Cardiac muscle cell (in vitro differentiated cells and primary cell): Measurements from ENCODE around the gene SOBP. TPM values are rescaled to one million over a fixed set of nuclear protein-coding genes. Genes with fewer than 3 reads are reported as not detected.

Experiments
- DNase-seq, 2 donors: peaks; one replicate each; pipeline versions ENCODE4 v3.0.0 to v3.0.0-alpha.2; 2010 to 2017; ENCODE audit warnings: low read depth in 1 of 2, low spot score in 1 of 2
- H3K27ac ChIP-seq: fragments of 200-600 bp; sonication (generic); 2 replicates; pipeline ENCODE4 v1.5.1; 2016
- H3K27me3 ChIP-seq: fragments of 200-600 bp; sonication (generic); 2 replicates; pipeline ENCODE4 v1.6.0; 2016; ENCODE audit warnings: control low read depth
- H3K36me3 ChIP-seq: fragments of 200-600 bp; sonication (generic); 2 replicates; pipeline ENCODE4 v1.5.1; 2016; ENCODE audit warnings: control low read depth
- H3K4me1 ChIP-seq: fragments of 200-600 bp; sonication (generic); 2 replicates; pipeline ENCODE4 v1.8.1; 2017; ENCODE audit warnings: low read depth, mild to moderate bottlenecking, mixed run types
- H3K4me3 ChIP-seq: fragments of 200-600 bp; sonication (generic); 2 replicates; pipeline ENCODE4 v1.5.1; 2016; ENCODE audit warnings: mild to moderate bottlenecking
- H3K9me3 ChIP-seq: fragments of 200-600 bp; sonication (generic); 2 replicates; pipeline ENCODE4 v1.5.1; 2017; ENCODE audit warnings: low read depth, mild to moderate bottlenecking, control low read depth
- CTCF ChIP-seq: IDR thresholded peaks from 2 replicates; pipeline ENCODE4 v1.5.1; 2012; ENCODE audit warnings: low read depth, mild to moderate bottlenecking, low read length
- polyA plus RNA-seq: library from polyadenylated mRNA; unstranded; fragments of >200 nt; fragmentation: Nextera tagmentation; extraction: Ambion mirVana; gene quantifications from 2 replicates; pipeline ENCODE4 v1.2.1, GENCODE V29; 2016
- total RNA-seq: library from RNA; depleted of rRNA; stranded (reverse); fragments of >200 nt; gene quantifications from 2 replicates; pipeline ENCODE4 v1.2.3, GENCODE V29; 2016

The SOBP gene
- total and polyA plus RNA-seq, 2 experiments from 2014 or later: 27.5 to 30.8 TPM

- Histone ChIP-seq H3K4me1 (peaks cover 19% of the 10 kb centered on the region), H3K4me3 (no peak overlapping the region), H3K27me3 (no peaks in the 10 kb centered on the region), H3K27ac (peak overlapping the region; percentile 38), H3K9me3 (no peaks in the 10 kb centered on the region), H3K36me3 (no peaks in the 10 kb centered on the region)
- no peak for TF ChIP-seq CTCF
- peak in 1 of 2 donors; percentile 39 for DNase-seq
These were observed 110.2 kb downstream of the SOBP start for GRCh38 chr6:107600121-107600520.

GRCh38 chr6:107600936-107601335 lies 111.0 kb downstream of the SOBP start:
- Histone ChIP-seq H3K9me3 (no peaks in the 10 kb centered on the region), H3K36me3 (no peaks in the 10 kb centered on the region), H3K27me3 (no peaks in the 10 kb centered on the region), H3K4me1 (peaks cover 21% of the 10 kb centered on the region), H3K27ac (no peak overlapping the region), H3K4me3 (no peak overlapping the region)
- no peak for TF ChIP-seq CTCF
- DNase-seq: peak; percentile 71 to 83

- Histone ChIP-seq H3K27me3 (no peaks in the 10 kb centered on the region), H3K4me1 (peaks cover 21% of the 10 kb centered on the region), H3K9me3 (no peaks in the 10 kb centered on the region), H3K27ac (no peak overlapping the region), H3K36me3 (no peaks in the 10 kb centered on the region), H3K4me3 (no peak overlapping the region)
- no peak for TF ChIP-seq CTCF
- DNase-seq: no peak
These were observed 111.5 kb downstream of the SOBP start for GRCh38 chr6:107601406-107601805.

- Histone ChIP-seq H3K36me3 (no peaks in the 10 kb centered on the region), H3K4me1 (peaks cover 21% of the 10 kb centered on the region), H3K27ac (no peak overlapping the region), H3K9me3 (no peaks in the 10 kb centered on the region), H3K27me3 (no peaks in the 10 kb centered on the region), H3K4me3 (no peak overlapping the region)
- no peak for TF ChIP-seq CTCF
- no peak for DNase-seq
These were observed 112.5 kb downstream of the SOBP start for GRCh38 chr6:107602321-107603005.

GRCh38 chr6:107603006-107603370 lies 113.1 kb downstream of the SOBP start:
- no peak overlapping the region for H3K27ac ChIP-seq
- H3K4me1 ChIP-seq: peaks cover 21% of the 10 kb centered on the region
- no peak for TF ChIP-seq CTCF
- no peaks in the 10 kb centered on the region for H3K36me3 ChIP-seq
- no peak overlapping the region for H3K4me3 ChIP-seq
- H3K9me3 ChIP-seq: no peaks in the 10 kb centered on the region
- H3K27me3 ChIP-seq: no peaks in the 10 kb centered on the region
- DNase-seq: no peak
